K562 (cell line): ENCODE results near the gene BBC3. TPM values are rescaled to one million over a fixed set of nuclear protein-coding genes. Genes with fewer than 3 reads are reported as not detected.

Experiments
- ARID2 ChIP-seq: fragments of 450-650 bp; IDR thresholded peaks from 2 replicates; pipeline ENCODE4 v1.6.1; 2017; ENCODE audit warnings: antibody characterized with exemption, mild to moderate bottlenecking
- ARNT ChIP-seq, 2 experiments: fragments of 450-650 bp; IDR thresholded peaks; 2 replicates each; pipeline ENCODE4 v1.6.1; 2016; ENCODE audit warnings: mild to moderate bottlenecking in 1 of 2
- ATF4 ChIP-seq: fragments of 450-650 bp; formaldehyde crosslinking; IDR thresholded peaks from 2 replicates; pipeline ENCODE4 v1.4.0; 2022; ENCODE audit warnings: mild to moderate bottlenecking, moderate library complexity
- BCOR ChIP-seq: fragments of 450-650 bp; IDR thresholded peaks from 2 replicates; pipeline ENCODE4 v1.6.1; 2016
- CSDE1 ChIP-seq, 2 experiments: fragments of 450-650 bp; IDR thresholded peaks; 2 replicates each; pipeline ENCODE4 v1.6.1; 2016; ENCODE audit warnings: mild to moderate bottlenecking in 1 of 2
- EP300 ChIP-seq: IDR thresholded peaks from 2 replicates; pipeline ENCODE4 v1.6.1; 2012; ENCODE audit warnings: low read length, improper control_type of control experiment
- ERF ChIP-seq: fragments of 450-650 bp; formaldehyde crosslinking; IDR thresholded peaks from 2 replicates; pipeline ENCODE4 v1.4.0; 2020; ENCODE audit warnings: mild to moderate bottlenecking, mixed read lengths
- FOXK2 ChIP-seq, 2 experiments: fragments of 450-650 bp; IDR thresholded peaks in 1 of 2; conservative IDR thresholded peaks in 1 of 2; 2 replicates each; pipeline ENCODE4 v1.6.1; 2016; ENCODE audit warnings: low read depth in 2 of 2, mild to moderate bottlenecking in 1 of 2
- FOXP1 ChIP-seq: sonication (generic); formaldehyde crosslinking; IDR thresholded peaks from 2 replicates; pipeline ENCODE4 v1.8.0; 2022; ENCODE audit warnings: mild to moderate bottlenecking, missing genetic modification reagents
- HMG20B ChIP-seq: fragments of 250-450 bp; sonication (Bioruptor Pico); IDR thresholded peaks from 2 replicates; pipeline ENCODE4 v1.5.0; 2021; ENCODE audit warnings: mild to moderate bottlenecking
- MBD1 ChIP-seq: fragments of 250-450 bp; sonication (Bioruptor Pico); IDR thresholded peaks from 2 replicates; pipeline ENCODE4 v1.8.0; 2022; ENCODE audit warnings: inconsistent platforms
- MTF1 ChIP-seq: fragments of 250-450 bp; sonication (Bioruptor Pico); IDR thresholded peaks from 2 replicates; pipeline ENCODE4 v1.9.0; 2021; ENCODE audit warnings: moderate library complexity, mild to moderate bottlenecking, inconsistent platforms, borderline replicate concordance
- NBN ChIP-seq: fragments of 450-650 bp; IDR thresholded peaks from 2 replicates; pipeline ENCODE4 v1.6.1; 2016; ENCODE audit warnings: low read depth, mild to moderate bottlenecking
- PHF8 ChIP-seq: fragments of 200-600 bp; sonication (generic); IDR thresholded peaks from 2 replicates; pipeline ENCODE4 v1.6.1; 2012; ENCODE audit warnings: mixed run types, mild to moderate bottlenecking, inconsistent platforms, low read length, moderate library complexity, borderline replicate concordance
- POLR2A ChIP-seq: fragments of 450-650 bp; conservative IDR thresholded peaks from 2 replicates; pipeline ENCODE4 v1.6.1; 2016
- PRMT5 ChIP-seq: sonication (generic); formaldehyde crosslinking; IDR thresholded peaks from 2 replicates; pipeline ENCODE4 v1.5.0; 2020; ENCODE audit warnings: missing genetic modification reagents
- RBM34 ChIP-seq: fragments of 200-400 bp; formaldehyde crosslinking; IDR thresholded peaks from 2 replicates; pipeline ENCODE4 v1.6.1; 2018; ENCODE audit warnings: low read length, borderline replicate concordance; ENCODE audit not compliant: insufficient read depth
- SAP30 ChIP-seq: fragments of 200-600 bp; sonication (generic); IDR thresholded peaks from 2 replicates; pipeline ENCODE4 v1.6.1; 2012; ENCODE audit warnings: borderline replicate concordance, low read depth, mild to moderate bottlenecking, moderate library complexity, low read length, control low read depth, inconsistent platforms; ENCODE audit not compliant: insufficient read depth, poor library complexity, severe bottlenecking
- TAL1 ChIP-seq: fragments of 450-650 bp; IDR thresholded peaks from 2 replicates; pipeline ENCODE4 v1.6.1; 2016; ENCODE audit warnings: mild to moderate bottlenecking
- TEAD1 ChIP-seq, 2 experiments: fragments of 450-650 bp in 1 of 2; sonication (generic) in 1 of 2; formaldehyde crosslinking; IDR thresholded peaks; 2 replicates each; pipeline versions ENCODE4 v1.4.0 to v1.8.0; 2020 to 2022; ENCODE audit warnings: mild to moderate bottlenecking in 2 of 2, missing genetic modification reagents in 1 of 2
- TFAM ChIP-seq: fragments of 250-450 bp; sonication (Bioruptor Pico); conservative IDR thresholded peaks from 2 replicates; pipeline ENCODE4 v1.5.0; 2021; ENCODE audit warnings: mild to moderate bottlenecking, moderate library complexity
- XRCC3 ChIP-seq: fragments of 450-650 bp; IDR thresholded peaks from 2 replicates; pipeline ENCODE4 v1.6.1; 2017; ENCODE audit warnings: mild to moderate bottlenecking, moderate library complexity
- ZBTB2 ChIP-seq: fragments of 450-650 bp; IDR thresholded peaks from 2 replicates; pipeline ENCODE4 v1.6.1; 2016; ENCODE audit warnings: antibody characterized with exemption
- ZFP36 ChIP-seq: fragments of 150-350 bp; IDR thresholded peaks from 2 replicates; pipeline ENCODE4 v1.6.1; 2018; ENCODE audit warnings: low read length, low read depth; ENCODE audit not compliant: partially characterized antibody
- ZSCAN32 ChIP-seq: fragments of 450-650 bp; formaldehyde crosslinking; IDR thresholded peaks from 2 replicates; pipeline ENCODE4 v1.4.0; 2020; ENCODE audit warnings: mild to moderate bottlenecking, moderate library complexity
- polyA plus RNA-seq, 8 experiments: library from polyadenylated mRNA; depleted of rRNA in 4 of 8; stranded (reverse) in 5 of 8; unstranded in 3 of 8; fragments of >200 nt; fragmentation: Nextera tagmentation in 2 of 8; fragmentation: Illumina TruSeq in 1 of 8; extraction: Ambion mirVana in 2 of 8; extraction: Trizol in 1 of 8; gene quantifications; 2 replicates each; pipeline versions ENCODE4 v1.2.1 to v1.2.3, GENCODE V29; 2011 to 2014; ENCODE audit warnings: inconsistent platforms in 1 of 8, missing spikeins in 1 of 8
- total RNA-seq, 7 experiments: library from RNA; depleted of rRNA in 6 of 7; stranded (reverse); fragments of >200 nt in 6 of 7; fragmentation: Illumina TruSeq in 2 of 7; extraction: Trizol in 2 of 7; gene quantifications; 2 replicates each; pipeline versions ENCODE4 v1.2.1 to v1.2.3, GENCODE V29; 2011 to 2021; ENCODE audit warnings: low replicate concordance in 1 of 7

Gene BBC3
- total and polyA plus RNA-seq, 9 of the 15 experiments (the other 6 are each of a cell fraction or from before 2014, with no cell fraction given) = 0.15 to 30.7 (median 4.8) TPM

GRCh38 chr19:47243364-47243775, 12.4 kb upstream of the BBC3 start (continued):
- TF ChIP-seq PHF8 (no peak), PRMT5 (CRISPR knock-in tag) (no peak), TEAD1 (CRISPR knock-in tag; IDR thresholded peaks at IDR 0.05) (peak in 1 of 2 experiments; percentile 34; a peak in 1 of 4 replicates), POLR2A (peak; percentile 71; the same call in 1 of the 2 replicates), MTF1 (no peak), BCOR (no peak), EP300 (no peak), RBM34 (no peak), FOXP1 (CRISPR knock-in tag) (0 out of 2 replicates have a peak, but pooled peaks have one; percentile 2), TFAM (no peak), CSDE1 (IDR thresholded peaks at IDR 0.05) (peak in 1 of 2 experiments; percentile 68; a peak in 1 of 4 replicates), SAP30 (no peak), HMG20B (CRISPR knock-in tag) (no peak), ARNT (IDR thresholded peaks at IDR 0.05) (peak in 1 of 2 experiments; percentile 40; a peak in 1 of 4 replicates), ZBTB2 (no peak; the same call in 1 of the 2 replicates), FOXK2 (conservative IDR thresholded peaks at IDR 0.05 in 1 of 2, IDR thresholded peaks at IDR 0.05 in 1 of 2; ENCODE audit: low read depth in 2 of 2) (peak in 1 of 2 experiments; percentile 17; a peak in 2 of 4 replicates), NBN (peak; percentile 11), TAL1 (peak; percentile 38; the same call in 1 of the 2 replicates), ATF4 (CRISPR knock-in tag) (no peak), ZSCAN32 (CRISPR knock-in tag) (0 out of 2 replicates have a peak, but pooled peaks have one; percentile 44), ERF (CRISPR knock-in tag) (no peak), ZFP36 (peak; percentile 63), ARID2 (0 out of 2 replicates have a peak, but pooled peaks have one; percentile 38), XRCC3 (no peak), MBD1 (CRISPR knock-in tag) (no peak)
